Hematopoietic multipotent progenitor cell treated with erythropoietin and hydrocortisone succinate and interleukin-3 and kit ligand, for 8 days (in vitro differentiated cells): Measurements from ENCODE around the gene MAPK11.

ENCODE experiments used
- DNase-seq: peaks from one replicate; pipeline ENCODE4 v3.0.0-alpha.2; 2015

MAPK11 gene

GRCh38 chr22:50293441-50294318 lies 23.5 kb upstream of the MAPK11 start:
- DNase-seq: no peak

- DNase-seq: no peak
Measured at GRCh38 chr22:50292643-50293440, 22.7 kb upstream of the MAPK11 start.

- DNase-seq: no peak
Measured at GRCh38 chr22:50289942-50290630, 19.9 kb upstream of the MAPK11 start.

GRCh38 chr22:50289151-50289941 lies 19.2 kb upstream of the MAPK11 start:
- DNase-seq: no peak

GRCh38 chr22:50287731-50288130 lies 17.6 kb upstream of the MAPK11 start:
- DNase-seq: no peak

GRCh38 chr22:50286701-50287318 lies 16.6 kb upstream of the MAPK11 start:
- DNase-seq: no peak

- no peak for DNase-seq
Measured at GRCh38 chr22:50286275-50286674, 16.1 kb upstream of the MAPK11 start.

- DNase-seq: no peak
Measured at GRCh38 chr22:50285568-50286229, 15.5 kb upstream of the MAPK11 start.

GRCh38 chr22:50284479-50284878 lies 14.3 kb upstream of the MAPK11 start:
- DNase-seq: no peak

GRCh38 chr22:50283821-50284220 lies 13.6 kb upstream of the MAPK11 start:
- DNase-seq: no peak

GRCh38 chr22:50282361-50283155 lies 12.4 kb upstream of the MAPK11 start:
- no peak for DNase-seq

GRCh38 chr22:50281957-50282356 lies 11.8 kb upstream of the MAPK11 start:
- DNase-seq: no peak

- DNase-seq: no peak
Measured at GRCh38 chr22:50281384-50281760, 11.2 kb upstream of the MAPK11 start.

GRCh38 chr22:50280708-50281383 lies 10.7 kb upstream of the MAPK11 start:
- no peak for DNase-seq

GRCh38 chr22:50280022-50280707 lies 10.0 kb upstream of the MAPK11 start:
- no peak for DNase-seq

- DNase-seq: no peak
Measured at GRCh38 chr22:50278956-50279619, 8.9 kb upstream of the MAPK11 start.

- DNase-seq: no peak
Measured at GRCh38 chr22:50278461-50278860, 8.3 kb upstream of the MAPK11 start.

- DNase-seq: no peak
Measured at GRCh38 chr22:50277761-50278160, 7.6 kb upstream of the MAPK11 start.

GRCh38 chr22:50276143-50276542 lies 6.0 kb upstream of the MAPK11 start:
- peak; percentile 43 for DNase-seq
